Epithelial cell of proximal tubule (primary cell): ENCODE measurements around the gene EFNA5. TPM values are rescaled to one million over a fixed set of nuclear protein-coding genes. Genes with fewer than 3 reads are reported as not detected.

Experiments
- DNase-seq: peaks from one replicate; pipeline ENCODE4 v3.0.0-alpha.2; 2011; ENCODE audit warnings: low read depth
- H3K4me3 ChIP-seq: 2 replicates; pipeline ENCODE4 v1.5.1; 2011; ENCODE audit warnings: low read depth, mild to moderate bottlenecking, low read length
- CTCF ChIP-seq: conservative IDR thresholded peaks from 2 replicates; pipeline ENCODE4 v1.5.1; 2012; ENCODE audit warnings: low read depth, mild to moderate bottlenecking, low read length
- total RNA-seq: library from RNA; depleted of rRNA; stranded (reverse); fragments of >200 nt; gene quantifications from 2 replicates; pipeline ENCODE4 v1.2.3, GENCODE V29; 2015

EFNA5 gene
- total RNA-seq, 1 donor from 2014 or later, result 28.1 TPM

GRCh38 chr5:107510125-107510524 is 160.6 kb downstream of the EFNA5 start:
- H3K4me3 ChIP-seq, result no peak overlapping the region
- DNase-seq, result no peak
- no peak for TF ChIP-seq CTCF

GRCh38 chr5:107508097-107508496 is 162.6 kb downstream of the EFNA5 start:
- no peak overlapping the region for H3K4me3 ChIP-seq
- no peak for TF ChIP-seq CTCF
- no peak for DNase-seq

GRCh38 chr5:107505763-107506534 is 164.8 kb downstream of the EFNA5 start:
- H3K4me3 ChIP-seq, result no peak overlapping the region
- DNase-seq, result no peak
- no peak for TF ChIP-seq CTCF

- no peak for TF ChIP-seq CTCF
- DNase-seq, result no peak
- H3K4me3 ChIP-seq, result no peak overlapping the region
These were observed 166.3 kb downstream of the EFNA5 start for GRCh38 chr5:107504424-107504823.

GRCh38 chr5:107502676-107503060 is 168.1 kb downstream of the EFNA5 start:
- no peak for TF ChIP-seq CTCF
- DNase-seq, result no peak
- H3K4me3 ChIP-seq, result no peak overlapping the region

- peak overlapping the region; percentile 5 for H3K4me3 ChIP-seq
- no peak for TF ChIP-seq CTCF
- no peak for DNase-seq
These were observed 168.6 kb downstream of the EFNA5 start for GRCh38 chr5:107501965-107502675.
